IPS-15b (cell line): ENCODE measurements around the gene KLHL2.
"Not testable (repeated sequence)": the region's sequence is repeated elsewhere in the genome, so short reads cannot be mapped to it uniquely, and the experiment has no call there.

ENCODE experiments used
- H3K27me3 ChIP-seq: one replicate; pipeline ENCODE4 v1.6.1; 2013; ENCODE audit warnings: low read length; ENCODE audit not compliant: control insufficient read depth, insufficient read depth
- H3K36me3 ChIP-seq: one replicate; pipeline ENCODE4 v1.6.1; 2013; ENCODE audit warnings: low read length; ENCODE audit not compliant: control insufficient read depth, insufficient read depth
- H3K4me1 ChIP-seq: one replicate; pipeline ENCODE4 v1.6.1; 2013; ENCODE audit warnings: mild to moderate bottlenecking, low read length; ENCODE audit not compliant: control insufficient read depth, insufficient read depth
- H3K4me3 ChIP-seq: one replicate; pipeline ENCODE4 v1.5.1; 2013; ENCODE audit warnings: low read depth, low read length
- H3K9ac ChIP-seq: one replicate; pipeline ENCODE4 v1.6.1; 2013; ENCODE audit warnings: low read depth, mild to moderate bottlenecking, low read length
- H3K9me3 ChIP-seq: one replicate; pipeline ENCODE4 v1.6.1; 2013; ENCODE audit warnings: mild to moderate bottlenecking, low read length; ENCODE audit not compliant: control insufficient read depth, insufficient read depth

KLHL2 gene

GRCh38 chr4:165240761-165241160 is 33.4 kb downstream of the KLHL2 start:
- H3K9me3 ChIP-seq, H3K27me3 ChIP-seq, H3K36me3 ChIP-seq: not testable (repeated sequence)

GRCh38 chr4:165244148-165244547 is 36.8 kb downstream of the KLHL2 start:
- not testable (repeated sequence) for H3K9me3 ChIP-seq, H3K36me3 ChIP-seq, H3K27me3 ChIP-seq, H3K4me1 ChIP-seq, H3K9ac ChIP-seq, H3K4me3 ChIP-seq

More at GRCh38 chr4:165240761-165241160, 33.4 kb downstream of the KLHL2 start:
- H3K4me3 ChIP-seq, H3K9ac ChIP-seq, H3K4me1 ChIP-seq: not testable (repeated sequence)

- not testable (repeated sequence) for H3K4me1 ChIP-seq, H3K4me3 ChIP-seq, H3K27me3 ChIP-seq, H3K9ac ChIP-seq, H3K9me3 ChIP-seq, H3K36me3 ChIP-seq
These were observed 37.3 kb downstream of the KLHL2 start for GRCh38 chr4:165244587-165245186.

- no peaks in the 10 kb centered on the region for H3K9me3 ChIP-seq
- no peak overlapping the region for H3K4me3 ChIP-seq
- H3K36me3 ChIP-seq, result no peaks in the 10 kb centered on the region
- H3K4me1 ChIP-seq, result no peaks in the 10 kb centered on the region
- no peak overlapping the region for H3K9ac ChIP-seq
- no peaks in the 10 kb centered on the region for H3K27me3 ChIP-seq
These were observed 40.7 kb downstream of the KLHL2 start for GRCh38 chr4:165248102-165248501.

- H3K27me3 ChIP-seq, H3K4me3 ChIP-seq, H3K9ac ChIP-seq, H3K4me1 ChIP-seq, H3K36me3 ChIP-seq, H3K9me3 ChIP-seq: not testable (repeated sequence)
These were observed 41.5 kb downstream of the KLHL2 start for GRCh38 chr4:165248904-165249303.

GRCh38 chr4:165254771-165255170 is 47.4 kb downstream of the KLHL2 start:
- H3K4me3 ChIP-seq, H3K4me1 ChIP-seq, H3K36me3 ChIP-seq, H3K9ac ChIP-seq, H3K27me3 ChIP-seq, H3K9me3 ChIP-seq: not testable (repeated sequence)

GRCh38 chr4:165255439-165255838 is 48.1 kb downstream of the KLHL2 start:
- not testable (repeated sequence) for H3K4me1 ChIP-seq, H3K4me3 ChIP-seq, H3K36me3 ChIP-seq, H3K9ac ChIP-seq, H3K27me3 ChIP-seq, H3K9me3 ChIP-seq

- H3K27me3 ChIP-seq, H3K9ac ChIP-seq, H3K4me1 ChIP-seq, H3K9me3 ChIP-seq, H3K4me3 ChIP-seq, H3K36me3 ChIP-seq: not testable (repeated sequence)
These were observed 48.8 kb downstream of the KLHL2 start for GRCh38 chr4:165256074-165256659.

- H3K4me1 ChIP-seq, H3K36me3 ChIP-seq, H3K9ac ChIP-seq: not testable (repeated sequence)
These were observed 52.4 kb downstream of the KLHL2 start for GRCh38 chr4:165259776-165260175.

GRCh38 chr4:165262306-165262705 is 54.9 kb downstream of the KLHL2 start:
- H3K9me3 ChIP-seq, H3K36me3 ChIP-seq, H3K27me3 ChIP-seq, H3K9ac ChIP-seq, H3K4me1 ChIP-seq, H3K4me3 ChIP-seq: not testable (repeated sequence)

More at GRCh38 chr4:165259776-165260175, 52.4 kb downstream of the KLHL2 start:
- not testable (repeated sequence) for H3K9me3 ChIP-seq, H3K27me3 ChIP-seq, H3K4me3 ChIP-seq

GRCh38 chr4:165263466-165263865 is 56.1 kb downstream of the KLHL2 start:
- not testable (repeated sequence) for H3K27me3 ChIP-seq, H3K4me1 ChIP-seq, H3K9me3 ChIP-seq, H3K9ac ChIP-seq, H3K36me3 ChIP-seq, H3K4me3 ChIP-seq

- not testable (repeated sequence) for H3K36me3 ChIP-seq, H3K27me3 ChIP-seq, H3K4me3 ChIP-seq, H3K9ac ChIP-seq, H3K9me3 ChIP-seq, H3K4me1 ChIP-seq
These were observed 62.6 kb downstream of the KLHL2 start for GRCh38 chr4:165269931-165270330.
